Amygdala (tissue), 56 donors: ENCODE measurements around the gene EXD3.
"Not testable (repeated sequence)": the region's sequence is repeated elsewhere in the genome, so short reads cannot be mapped to it uniquely, and the experiment has no call there.

ENCODE experiments used
- DNase-seq, 56 donors: peaks; one replicate each; lab custom pipeline; 2025; lab: John Stamatoyannopoulos, UW

EXD3 gene

GRCh38 chr9:137422604-137423513 is at the start of gene EXD3, which contains the start of gene NOXA1:
Gene EXD3, minus strand, starts transcription at chr9:137423162. Its CDS starts 27,805 bp downstream, at chr9:137395357.
Gene NOXA1, plus strand, starts transcription at chr9:137423393. Its CDS starts 137 bp downstream, at chr9:137423530.
- DNase-seq, result peak; percentile 38 to 91 (median 80)

GRCh38 chr9:137470785-137471184 is 47.8 kb upstream of the EXD3 start:
- DNase-seq, result no peak

GRCh38 chr9:137467896-137468295 is 44.9 kb upstream of the EXD3 start:
- no peak for DNase-seq

GRCh38 chr9:137467161-137467581 is 44.2 kb upstream of the EXD3 start:
- DNase-seq, result no peak

- not testable (repeated sequence) for DNase-seq
Observed at GRCh38 chr9:137466389-137467085, 43.6 kb upstream of the EXD3 start.

GRCh38 chr9:137465720-137466388 is 42.9 kb upstream of the EXD3 start:
- DNase-seq, result no peak

- DNase-seq, result no peak
Observed at GRCh38 chr9:137465000-137465719, 42.2 kb upstream of the EXD3 start.

GRCh38 chr9:137464291-137464999 is 41.5 kb upstream of the EXD3 start:
- no peak for DNase-seq

GRCh38 chr9:137463931-137464290 is 40.9 kb upstream of the EXD3 start:
- DNase-seq, result no peak

GRCh38 chr9:137462986-137463930 is 40.3 kb upstream of the EXD3 start:
- no peak for DNase-seq

- no peak for DNase-seq
Observed at GRCh38 chr9:137462396-137462985, 39.5 kb upstream of the EXD3 start.

- no peak for DNase-seq
Observed at GRCh38 chr9:137461663-137462395, 38.9 kb upstream of the EXD3 start.

GRCh38 chr9:137461316-137461662 is 38.3 kb upstream of the EXD3 start:
- DNase-seq, result no peak

GRCh38 chr9:137460363-137461315 is 37.7 kb upstream of the EXD3 start:
- DNase-seq, result no peak

GRCh38 chr9:137459601-137460362 is 36.8 kb upstream of the EXD3 start:
- no peak for DNase-seq
